Erythroblast (primary cell): ENCODE data around the gene MEF2C.

Source experiments
- GATA1 ChIP-seq: IDR thresholded peaks from 2 replicates; pipeline ENCODE4 v1.6.1; 2011; ENCODE audit warnings: low read depth, mild to moderate bottlenecking, control low read depth, low read length, moderate library complexity
- POLR2A ChIP-seq: IDR thresholded peaks from 2 replicates; pipeline ENCODE4 v1.6.1; 2011; ENCODE audit warnings: mild to moderate bottlenecking, low read length

- TF ChIP-seq POLR2A (no peak), GATA1 (no peak)
Observed at GRCh38 chr5:88727705-88728313, 155.2 kb downstream of the MEF2C start.
